Lung (tissue), 12 donors: ENCODE results near the gene DLEC1. TPM values are rescaled to one million over a fixed set of nuclear protein-coding genes. Genes with fewer than 3 reads are reported as not detected.
"Not testable (repeated sequence)": the region's sequence is repeated elsewhere in the genome, so short reads cannot be mapped to it uniquely, and the experiment has no call there.

Source experiments
- ATAC-seq: fragments of 200-7000 bp; cut with Tn5 transposase; one replicate; pipeline ENCODE4 v1.9.1; 2020; ENCODE audit warnings: moderate number of reproducible peaks; ENCODE audit not compliant: insufficient read depth, low FRiP score
- DNase-seq, 3 donors: peaks; one replicate each; pipeline ENCODE4 v3.0.0-alpha.2; 2013 to 2017
- H3K27ac ChIP-seq, 2 donors: one replicate each; pipeline ENCODE4 v1.5.1; 2013; ENCODE audit warnings: mild to moderate bottlenecking in 2 of 2, moderate library complexity in 2 of 2, control low read depth in 1 of 2, inconsistent platforms in 1 of 2, low read depth in 1 of 2, low read length in 1 of 2
- H3K27me3 ChIP-seq, 3 donors: one replicate each; pipeline ENCODE4 v1.5.1; 2013; ENCODE audit warnings: low read length in 2 of 3; ENCODE audit not compliant: control insufficient read depth in 3 of 3, insufficient read depth in 3 of 3
- H3K36me3 ChIP-seq, 4 donors: one replicate each; pipeline ENCODE4 v1.5.1; 2013; ENCODE audit warnings: low read length in 4 of 4, mild to moderate bottlenecking in 1 of 4, moderate library complexity in 1 of 4; ENCODE audit not compliant: control insufficient read depth in 4 of 4, insufficient read depth in 4 of 4
- H3K4me1 ChIP-seq, 5 donors: one replicate each; pipeline ENCODE4 v1.5.1; 2013; ENCODE audit warnings: low read length in 5 of 5, mild to moderate bottlenecking in 2 of 5, moderate library complexity in 1 of 5; ENCODE audit not compliant: control insufficient read depth in 5 of 5, insufficient read depth in 5 of 5
- H3K4me3 ChIP-seq: one replicate; pipeline ENCODE4 v1.5.1; 2013; ENCODE audit warnings: mild to moderate bottlenecking, control low read depth, moderate library complexity
- H3K9ac ChIP-seq, 2 donors: one replicate each; pipeline ENCODE4 v1.5.1; 2013; ENCODE audit warnings: low read length in 2 of 2, control low read depth in 1 of 2; ENCODE audit not compliant: insufficient read depth in 1 of 2
- H3K9me3 ChIP-seq, 4 donors: one replicate each; pipeline ENCODE4 v1.5.1; 2013; ENCODE audit warnings: low read length in 3 of 4, mild to moderate bottlenecking in 1 of 4, moderate library complexity in 1 of 4; ENCODE audit not compliant: control insufficient read depth in 4 of 4, insufficient read depth in 3 of 4
- CTCF ChIP-seq: IDR thresholded peaks from 2 replicates; pipeline ENCODE4 v1.5.1; 2012; ENCODE audit warnings: mild to moderate bottlenecking; ENCODE audit errors: control extremely low read depth, extremely low read depth
- WGBS, 2 donors: extraction: QIAGEN DNeasy Blood & Tissue Kit; methylation state at CpG; one replicate each; pipeline ENCODE4 v1.1.7; 2013; 5-methylcytosine and 5-hydroxymethylcytosine counted together
- polyA plus RNA-seq, 2 donors: library from polyadenylated mRNA; stranded (reverse); fragments of 200-250 nt; gene quantifications; one replicate each; pipeline ENCODE4 v1.2.1, GENCODE V29; 2013
- total RNA-seq, 2 donors: library from RNA; depleted of rRNA in 1 of 2; stranded (reverse); fragments of >200 nt in 1 of 2; gene quantifications; one replicate each; pipeline ENCODE4 v1.2.1, GENCODE V29; 2014 to 2021
- donor health status: control.
- donor health status: control.
- donor health status: Bipolar disorder and iron deficiency.
- donor health status: healthy.
- donor health status: DM: yes; HTN: yes; CAD: no.

DLEC1 gene
- total and polyA plus RNA-seq, 4 donors: 4.2 to 28.8 (median 8.0) TPM

DNA sequence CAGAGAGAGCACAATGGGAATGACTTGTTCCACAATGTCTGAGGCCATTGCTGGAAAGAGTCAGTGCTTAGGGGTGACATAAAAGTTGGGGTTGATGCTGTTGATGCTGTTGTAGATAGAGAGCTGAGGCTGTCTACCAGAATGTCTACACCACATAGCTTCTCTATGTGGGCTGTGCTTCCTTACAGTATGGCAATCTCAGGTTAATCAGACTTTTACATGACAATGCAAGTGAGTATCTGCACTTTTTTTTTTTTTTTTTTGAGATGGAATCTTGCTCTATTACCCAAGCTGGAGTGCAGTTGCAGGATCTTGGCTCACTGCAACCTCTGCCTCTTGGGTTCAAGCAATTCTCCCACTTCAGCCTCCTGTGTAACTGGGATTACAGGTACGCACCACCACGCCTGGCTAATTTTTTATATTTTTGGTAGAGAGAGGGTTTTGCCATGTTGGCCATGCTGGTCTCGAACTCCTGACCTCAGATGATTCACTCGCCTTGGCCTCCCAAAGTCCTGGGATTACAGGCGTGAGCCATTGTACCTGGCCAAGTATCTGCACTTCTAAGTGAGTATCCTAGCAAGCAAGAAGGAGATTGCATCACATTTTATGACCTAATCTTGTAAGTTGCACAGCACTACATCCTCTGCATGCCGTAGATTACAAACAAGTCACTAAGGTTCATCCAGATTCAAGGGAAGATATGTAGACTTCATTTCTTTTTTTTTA lies 28.7 kb downstream of the DLEC1 start:
- ATAC-seq (no peak), DNase-seq (no peak)
- TF ChIP-seq CTCF: no peak
- Histone ChIP-seq H3K4me1 (no peaks in the 10 kb centered on the region), H3K9ac (no peak overlapping the region), H3K36me3 (no peaks in the 10 kb centered on the region), H3K27ac (no peak overlapping the region), H3K4me3 (no peak overlapping the region), H3K27me3 (peaks cover 0 to 2% (median 0%) of the 10 kb centered on the region in 3 donors), H3K9me3 (peaks cover 0 to 3% (median 0%) of the 10 kb centered on the region in 4 donors)
- WGBS, 2 donors: 73 to 75% methylated on average over 6 of the region's 6 CpGs

DNA sequence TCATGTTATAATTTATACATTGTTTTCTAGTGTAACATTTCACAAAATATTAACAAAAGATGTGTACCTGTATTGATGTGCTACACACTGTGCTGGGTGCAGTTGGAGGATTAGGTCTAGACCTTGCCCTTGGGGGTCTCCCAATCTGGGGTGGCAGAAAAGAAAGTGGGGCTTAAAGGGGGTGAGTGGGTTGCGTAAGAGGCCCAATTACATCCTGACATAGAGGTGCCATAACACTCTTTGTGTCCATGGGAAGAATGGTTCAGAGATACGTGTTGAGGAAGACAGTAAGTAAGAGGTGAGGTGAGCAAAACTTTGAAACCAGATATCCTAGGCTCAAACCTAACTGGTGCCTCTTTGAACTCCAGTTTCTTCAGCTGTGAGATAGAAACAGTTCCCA lies 31.0 kb downstream of the DLEC1 start:
- DNase-seq (no peak), ATAC-seq (no peak)
- no peaks in the 10 kb centered on the region for H3K36me3 ChIP-seq
- peaks cover 0 to 2% (median 0%) of the 10 kb centered on the region in 3 donors for H3K27me3 ChIP-seq
- peaks cover 0 to 2% (median 0%) of the 10 kb centered on the region in 4 donors for H3K9me3 ChIP-seq
- H3K4me1 ChIP-seq: no peaks in the 10 kb centered on the region
- TF ChIP-seq CTCF: no peak
- H3K9ac ChIP-seq: no peak overlapping the region
- no peak overlapping the region for H3K27ac ChIP-seq
- WGBS, 2 donors: 68 to 94% methylated on average over 2 of the region's 2 CpGs
- H3K4me3 ChIP-seq: no peak overlapping the region

GRCh38 chr3:38077073-38077472 lies 38.1 kb downstream of the DLEC1 start:
- not testable (repeated sequence) for H3K27ac ChIP-seq, H3K27me3 ChIP-seq, H3K9me3 ChIP-seq, H3K9ac ChIP-seq, H3K36me3 ChIP-seq, H3K4me3 ChIP-seq, H3K4me1 ChIP-seq, ATAC-seq, DNase-seq
- WGBS, 2 donors: 88 to 91% methylated on average over 1 of the region's 3 CpGs

DNA sequence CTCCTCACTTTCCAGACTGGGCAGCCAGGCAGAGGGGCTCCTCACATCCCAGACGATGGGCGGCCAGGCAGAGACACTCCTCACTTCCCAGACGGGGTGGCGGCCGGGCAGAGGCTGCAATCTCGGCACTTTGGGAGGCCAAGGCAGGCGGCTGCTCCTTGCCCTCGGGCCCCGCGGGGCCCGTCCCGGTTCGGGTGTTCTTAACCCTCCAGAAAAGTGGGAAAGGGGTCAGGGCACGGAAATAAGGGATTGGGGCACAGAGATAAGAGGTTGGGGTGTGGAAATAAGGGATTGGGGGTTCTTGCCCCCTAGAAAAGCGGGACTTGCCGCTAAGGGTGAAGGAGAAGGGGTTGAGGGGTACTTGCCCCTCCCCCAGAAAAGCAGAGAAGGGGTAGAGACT lies 43.3 kb downstream of the DLEC1 start:
- WGBS, 2 donors: 93 to 99% methylated on average over 9 to 13 of the region's 16 CpGs
- ATAC-seq: not testable (repeated sequence)

DNA sequence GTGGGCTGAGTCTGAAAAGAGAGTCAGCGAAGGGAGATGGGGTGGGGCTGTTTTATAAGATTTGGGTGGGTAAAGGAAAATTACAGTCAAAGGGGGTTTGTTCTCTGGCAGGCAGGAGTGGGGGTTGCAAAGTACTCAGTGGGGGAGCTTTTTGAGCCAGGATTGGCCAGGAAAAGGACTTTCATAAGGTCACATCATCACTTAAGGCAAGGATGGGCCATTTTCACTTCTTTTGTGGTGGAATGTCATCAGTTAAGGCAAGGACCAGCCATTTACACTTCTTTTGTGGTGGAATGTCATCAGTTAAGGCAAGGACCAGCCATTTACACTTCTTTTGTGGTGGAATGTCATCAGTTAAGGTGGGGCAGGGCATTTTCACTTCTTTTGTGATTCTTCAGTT lies 44.2 kb downstream of the DLEC1 start:
- H3K36me3 ChIP-seq, H3K27me3 ChIP-seq, H3K9ac ChIP-seq, H3K4me3 ChIP-seq, H3K4me1 ChIP-seq, H3K9me3 ChIP-seq, H3K27ac ChIP-seq, DNase-seq, ATAC-seq: not testable (repeated sequence)
- 88 to 100% methylated on average over 1 of the region's 1 CpG for WGBS, 2 donors

More for the DNA sequence above, 43.3 kb downstream of the DLEC1 start:
- H3K4me3 ChIP-seq, H3K4me1 ChIP-seq, DNase-seq, H3K9ac ChIP-seq, H3K27ac ChIP-seq, H3K36me3 ChIP-seq, H3K9me3 ChIP-seq, H3K27me3 ChIP-seq: not testable (repeated sequence)
